Measurements from ENCODE around the gene ELMO3.
A peak's percentile ranks its signal among the peaks of the same experiment; 100 is the strongest.

ELMO3 gene

DNA sequence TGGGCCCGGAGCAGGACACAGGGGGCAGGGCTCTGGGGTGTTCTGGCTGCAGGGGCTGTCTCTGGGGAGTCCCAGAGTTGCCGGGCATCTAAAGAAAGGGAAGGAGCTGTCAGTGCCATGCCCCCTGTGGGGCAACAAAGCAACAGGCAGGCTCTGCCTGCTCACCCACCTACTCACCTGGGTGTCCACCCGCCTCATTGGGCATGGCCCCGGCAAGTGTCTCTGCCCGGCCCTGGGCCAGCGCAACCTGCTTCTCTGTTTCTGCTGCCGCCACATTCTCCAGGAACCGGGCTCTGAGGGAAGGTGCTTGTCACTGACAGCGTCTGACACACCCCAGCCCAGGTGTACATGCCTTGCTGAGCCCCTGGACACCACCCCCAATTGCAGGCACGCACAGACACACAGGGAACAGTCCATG lies 35.3 kb downstream of the ELMO3 start:
- Histone ChIP-seq H3K36me3 (ENCODE audit: control insufficient read depth in 2 of 2, insufficient read depth in 1 of 2, low read length in 2 of 2) (peaks cover 8 to 86% of the 10 kb centered on the region in 2 experiments; a peak in 2 of 3 replicates), H3K4me3 (ENCODE audit: low read depth, low read length) (no peak overlapping the region), H3K9me3 (ENCODE audit: control insufficient read depth, insufficient read depth, low read depth, low read length) (no peaks in the 10 kb centered on the region), H3K27ac (ENCODE audit: extremely low read depth, low read depth, low read length) (no peak overlapping the region), H3K4me1 (ENCODE audit: control insufficient read depth, insufficient read depth, low read length) (no peaks in the 10 kb centered on the region)
- ChIA-PET POLR2A (interaction anchor here (0.6 to 10.0 kb wide), 2 partner anchors 13 to 59 kb away, joined by 3 to 109 read pairs; partner anchors contain the start of genes FHOD1 and SLC9A5), CTCF (no interaction called here)
- TF ChIP-seq ZNF133 (tag by site-specific recombination; IDR thresholded peaks at IDR 0.05) = no peak
- TF ChIP-seq, protein P1, sequence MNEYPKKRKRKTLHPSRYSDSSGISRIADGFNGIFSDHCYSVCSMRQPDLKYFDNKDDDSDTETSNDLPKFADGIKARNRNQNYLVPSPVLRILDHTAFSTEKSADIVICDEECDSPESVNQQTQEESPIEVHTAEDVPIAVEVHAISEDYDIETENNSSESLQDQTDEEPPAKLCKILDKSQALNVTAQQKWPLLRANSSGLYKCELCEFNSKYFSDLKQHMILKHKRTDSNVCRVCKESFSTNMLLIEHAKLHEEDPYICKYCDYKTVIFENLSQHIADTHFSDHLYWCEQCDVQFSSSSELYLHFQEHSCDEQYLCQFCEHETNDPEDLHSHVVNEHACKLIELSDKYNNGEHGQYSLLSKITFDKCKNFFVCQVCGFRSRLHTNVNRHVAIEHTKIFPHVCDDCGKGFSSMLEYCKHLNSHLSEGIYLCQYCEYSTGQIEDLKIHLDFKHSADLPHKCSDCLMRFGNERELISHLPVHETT (tag by site-specific recombination; IDR thresholded peaks at IDR 0.05) = no peak
- TF ChIP-seq ZNF311 (tag by site-specific recombination; IDR thresholded peaks at IDR 0.05; ENCODE audit: borderline replicate concordance) = no peak
- no peak for TF ChIP-seq ZNF48 (tag by site-specific recombination; IDR thresholded peaks at IDR 0.05)
- no peak for TF ChIP-seq ZFP69B (tag by site-specific recombination; IDR thresholded peaks at IDR 0.05)

DNA sequence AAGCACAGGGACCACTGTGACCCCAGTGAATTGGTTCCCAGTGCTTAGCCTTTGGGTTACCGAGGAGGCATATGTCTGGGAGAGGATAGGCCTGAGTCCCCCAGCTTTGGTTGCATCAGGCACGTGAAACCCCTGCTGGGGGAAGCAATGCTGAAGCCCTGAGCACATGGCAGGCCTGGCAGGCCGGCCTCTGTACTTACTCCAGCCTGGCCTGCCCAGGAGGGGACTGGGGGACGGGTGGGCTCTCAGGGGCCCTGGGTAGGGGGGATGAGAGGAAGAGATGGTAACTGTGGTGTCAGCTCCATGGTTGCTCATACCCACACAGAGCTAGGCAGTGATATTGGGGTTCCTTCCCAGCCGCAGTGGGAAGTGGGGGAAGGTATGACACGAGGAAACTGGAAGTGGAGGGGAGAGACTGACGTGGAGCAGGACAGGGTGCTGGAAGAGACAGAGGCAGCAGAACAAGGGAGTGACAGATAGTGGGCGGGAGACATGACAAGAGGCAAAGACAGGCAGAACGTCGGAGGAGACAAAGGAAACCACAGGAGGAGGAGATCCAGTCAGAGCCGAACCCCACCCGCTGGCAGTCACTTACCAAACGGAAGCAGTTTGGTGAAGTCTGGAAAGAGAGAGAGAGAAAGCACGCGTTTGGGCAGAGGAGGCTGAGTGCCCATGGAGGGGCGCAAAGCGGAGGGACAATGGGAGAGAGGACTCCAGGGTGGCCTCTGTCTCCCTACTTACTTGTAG lies 37.1 kb downstream of the ELMO3 start:
- H3K36me3 ChIP-seq (ENCODE audit: control insufficient read depth in 2 of 2, insufficient read depth in 1 of 2, low read length in 2 of 2) = peaks cover 8 to 73% of the 10 kb centered on the region in 2 experiments; a peak in 2 of 3 replicates
- TF ChIP-seq ZNF366 (tag by site-specific recombination; conservative IDR thresholded peaks at IDR 0.05) (peak; percentile 38; the same call in 1 of the 2 replicates), ZFHX2 (tag by site-specific recombination; conservative IDR thresholded peaks at IDR 0.05) (no peak), ZNF169 (tag by site-specific recombination; IDR thresholded peaks at IDR 0.05) (0 out of 2 replicates have a peak, but pooled peaks have one; percentile 19)
- no peaks in the 10 kb centered on the region for H3K9me3 ChIP-seq (ENCODE audit: control insufficient read depth, insufficient read depth, low read depth, low read length)
- H3K4me1 ChIP-seq (ENCODE audit: control insufficient read depth, insufficient read depth, low read length) = no peaks in the 10 kb centered on the region
- ChIA-PET POLR2A (interaction anchor here (1.3 to 4.0 kb wide), 3 partner anchors 9 to 13 kb away, joined by 3 to 25 read pairs (median 22); partner anchors contain the start of genes FHOD1 and TMEM208), CTCF (interaction anchor here (0.6 to 1.4 kb wide), 2 partner anchors 10 to 497 kb away, joined by 3 read pairs; no protein-coding TSS in a partner anchor)
- H3K4me3 ChIP-seq (ENCODE audit: low read depth, low read length) = no peak overlapping the region
- no peak overlapping the region for H3K27ac ChIP-seq (ENCODE audit: extremely low read depth, low read depth, low read length)

DNA sequence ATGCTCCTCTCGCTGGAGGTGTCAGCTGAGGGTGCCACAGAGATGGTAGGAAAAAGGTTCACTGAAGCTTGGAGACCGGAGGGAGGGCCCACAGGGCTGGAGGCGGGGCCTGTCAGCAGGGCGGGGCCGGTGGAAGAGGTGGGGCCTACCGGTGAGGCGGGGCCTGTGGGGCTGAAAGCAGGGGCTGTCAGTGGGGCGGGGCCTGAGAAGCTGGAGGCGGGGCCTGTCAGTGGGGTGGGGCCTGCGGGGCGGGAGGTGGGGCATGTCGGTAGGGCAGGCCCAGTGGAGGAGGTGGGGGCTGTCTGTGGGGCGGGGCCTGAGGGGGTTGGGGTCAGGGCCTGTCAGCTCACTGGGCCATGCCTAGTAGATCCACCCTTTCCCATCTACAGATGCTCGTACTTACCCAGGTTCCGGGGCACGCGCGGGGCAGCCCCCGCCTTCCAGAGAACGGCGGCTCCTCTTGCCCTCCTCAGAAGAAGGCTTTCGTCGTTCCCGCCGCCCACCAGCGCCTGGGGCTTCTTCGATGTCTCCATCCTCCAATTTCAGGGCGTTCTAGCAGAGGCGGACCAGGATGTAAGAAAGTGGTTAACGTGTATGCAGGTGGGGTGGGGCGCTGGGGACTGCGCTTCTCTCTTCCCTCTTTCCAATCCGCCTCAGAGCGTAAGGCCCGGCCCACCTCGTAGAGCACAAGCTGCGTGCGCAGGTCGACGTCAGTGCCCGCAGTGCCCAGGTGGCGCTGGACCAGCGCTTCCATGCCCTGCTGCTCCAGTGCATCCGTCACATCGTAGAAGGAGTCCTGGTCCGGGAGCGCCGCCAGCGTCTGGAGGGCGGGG lies 37.8 kb downstream of the ELMO3 start:
- POLR2A ChIA-PET = interaction anchor here (1.3 to 4.0 kb wide), 4 partner anchors 10 to 39 kb away, joined by 3 to 25 read pairs (median 12); partner anchors contain the start of genes FHOD1 and TMEM208
- TF ChIP-seq, protein P2, sequence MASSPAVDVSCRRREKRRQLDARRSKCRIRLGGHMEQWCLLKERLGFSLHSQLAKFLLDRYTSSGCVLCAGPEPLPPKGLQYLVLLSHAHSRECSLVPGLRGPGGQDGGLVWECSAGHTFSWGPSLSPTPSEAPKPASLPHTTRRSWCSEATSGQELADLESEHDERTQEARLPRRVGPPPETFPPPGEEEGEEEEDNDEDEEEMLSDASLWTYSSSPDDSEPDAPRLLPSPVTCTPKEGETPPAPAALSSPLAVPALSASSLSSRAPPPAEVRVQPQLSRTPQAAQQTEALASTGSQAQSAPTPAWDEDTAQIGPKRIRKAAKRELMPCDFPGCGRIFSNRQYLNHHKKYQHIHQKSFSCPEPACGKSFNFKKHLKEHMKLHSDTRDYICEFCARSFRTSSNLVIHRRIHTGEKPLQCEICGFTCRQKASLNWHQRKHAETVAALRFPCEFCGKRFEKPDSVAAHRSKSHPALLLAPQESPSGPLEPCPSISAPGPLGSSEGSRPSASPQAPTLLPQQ (tag by site-specific recombination; IDR thresholded peaks at IDR 0.05) = peak; percentile 83
- no peak for TF ChIP-seq ZNF521 (tag by site-specific recombination; IDR thresholded peaks at IDR 0.05)
- no peak for TF ChIP-seq ZNF560 (tag by site-specific recombination; IDR thresholded peaks at IDR 0.05; ENCODE audit: borderline replicate concordance)
- TF ChIP-seq SP7 (tag by site-specific recombination; IDR thresholded peaks at IDR 0.05) = no peak
- peak; percentile 45 for TF ChIP-seq ZXDB (tag by site-specific recombination; IDR thresholded peaks at IDR 0.05)
- TF ChIP-seq ZNF658 (tag by site-specific recombination; IDR thresholded peaks at IDR 0.05) = no peak
- TF ChIP-seq SCRT2 (tag by site-specific recombination; IDR thresholded peaks at IDR 0.05) = no peak
- no peak for TF ChIP-seq ZNF112 (tag by site-specific recombination; IDR thresholded peaks at IDR 0.05)
- TF ChIP-seq GLIS2 (tag by site-specific recombination; IDR thresholded peaks at IDR 0.05) = no peak
- TF ChIP-seq, protein P3, sequence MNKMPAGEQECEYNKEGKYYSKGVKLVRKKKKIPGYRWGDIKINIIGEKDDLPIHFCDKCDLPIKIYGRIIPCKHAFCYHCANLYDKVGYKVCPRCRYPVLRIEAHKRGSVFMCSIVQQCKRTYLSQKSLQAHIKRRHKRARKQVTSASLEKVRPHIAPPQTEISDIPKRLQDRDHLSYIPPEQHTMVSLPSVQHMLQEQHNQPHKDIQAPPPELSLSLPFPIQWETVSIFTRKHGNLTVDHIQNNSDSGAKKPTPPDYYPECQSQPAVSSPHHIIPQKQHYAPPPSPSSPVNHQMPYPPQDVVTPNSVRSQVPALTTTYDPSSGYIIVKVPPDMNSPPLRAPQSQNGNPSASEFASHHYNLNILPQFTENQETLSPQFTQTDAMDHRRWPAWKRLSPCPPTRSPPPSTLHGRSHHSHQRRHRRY (tag by site-specific recombination; IDR thresholded peaks at IDR 0.05) = no peak
- no peak for TF ChIP-seq ZNF76 (tag by site-specific recombination; IDR thresholded peaks at IDR 0.05; ENCODE audit: borderline replicate concordance, low read depth)
- TF ChIP-seq, protein P4, sequence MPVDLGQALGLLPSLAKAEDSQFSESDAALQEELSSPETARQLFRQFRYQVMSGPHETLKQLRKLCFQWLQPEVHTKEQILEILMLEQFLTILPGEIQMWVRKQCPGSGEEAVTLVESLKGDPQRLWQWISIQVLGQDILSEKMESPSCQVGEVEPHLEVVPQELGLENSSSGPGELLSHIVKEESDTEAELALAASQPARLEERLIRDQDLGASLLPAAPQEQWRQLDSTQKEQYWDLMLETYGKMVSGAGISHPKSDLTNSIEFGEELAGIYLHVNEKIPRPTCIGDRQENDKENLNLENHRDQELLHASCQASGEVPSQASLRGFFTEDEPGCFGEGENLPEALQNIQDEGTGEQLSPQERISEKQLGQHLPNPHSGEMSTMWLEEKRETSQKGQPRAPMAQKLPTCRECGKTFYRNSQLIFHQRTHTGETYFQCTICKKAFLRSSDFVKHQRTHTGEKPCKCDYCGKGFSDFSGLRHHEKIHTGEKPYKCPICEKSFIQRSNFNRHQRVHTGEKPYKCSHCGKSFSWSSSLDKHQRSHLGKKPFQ (tag by site-specific recombination; IDR thresholded peaks at IDR 0.05) = no peak
- no peak for TF ChIP-seq ZNF561 (tag by site-specific recombination; IDR thresholded peaks at IDR 0.05; ENCODE audit: borderline replicate concordance)
- TF ChIP-seq SP3 (tag by site-specific recombination; IDR thresholded peaks at IDR 0.05) = peak; percentile 60
- TF ChIP-seq SETDB1 (IDR thresholded peaks at IDR 0.05; ENCODE audit: insufficient read length, low read length) = no peak
- no peak for TF ChIP-seq ZNF354C (tag by site-specific recombination; IDR thresholded peaks at IDR 0.05; ENCODE audit: borderline replicate concordance, low read depth)

More for the DNA sequence above, 37.8 kb downstream of the ELMO3 start:
- H3K36me3 ChIP-seq (ENCODE audit: control insufficient read depth in 2 of 2, insufficient read depth in 1 of 2, low read length in 2 of 2) = peaks cover 8 to 66% of the 10 kb centered on the region in 2 experiments; a peak in 2 of 3 replicates
- H3K9me3 ChIP-seq (ENCODE audit: control insufficient read depth, insufficient read depth, low read depth, low read length) = no peaks in the 10 kb centered on the region
- no peak overlapping the region for H3K4me3 ChIP-seq (ENCODE audit: low read depth, low read length)
- no peaks in the 10 kb centered on the region for H3K4me1 ChIP-seq (ENCODE audit: control insufficient read depth, insufficient read depth, low read length)
- H3K27ac ChIP-seq (ENCODE audit: extremely low read depth, low read depth, low read length) = no peak overlapping the region
- CTCF ChIA-PET = interaction anchor here (0.6 to 1.2 kb wide), 2 partner anchors 9 to 496 kb away, joined by 3 to 5 read pairs; no protein-coding TSS in a partner anchor
